Measurements from ENCODE around the gene ASAP2.
A peak's percentile ranks its signal among the peaks of the same experiment; 100 is the strongest.

Gene ASAP2

DNA sequence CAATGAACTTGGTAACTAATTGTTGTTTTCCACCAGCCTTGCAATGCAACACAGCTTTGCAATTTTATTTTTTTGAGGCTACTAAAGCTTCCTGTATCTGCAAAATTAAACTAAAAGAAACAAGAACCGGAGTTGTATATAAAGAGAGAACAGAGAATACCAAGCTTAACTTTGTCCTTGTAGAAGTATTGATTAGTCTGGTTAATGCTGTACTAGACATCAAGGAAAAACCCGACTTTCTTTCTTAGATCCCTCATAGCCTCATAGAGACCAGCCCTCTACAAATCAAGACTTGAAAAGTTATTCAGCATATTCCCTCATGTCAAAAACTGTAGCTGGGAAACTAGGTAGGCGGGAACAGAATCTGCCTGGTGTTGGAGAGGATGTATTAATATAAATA, 1.7 kb upstream of the ASAP2 start:
- no peak for DNase-seq (ENCODE audit: low read depth)

DNA sequence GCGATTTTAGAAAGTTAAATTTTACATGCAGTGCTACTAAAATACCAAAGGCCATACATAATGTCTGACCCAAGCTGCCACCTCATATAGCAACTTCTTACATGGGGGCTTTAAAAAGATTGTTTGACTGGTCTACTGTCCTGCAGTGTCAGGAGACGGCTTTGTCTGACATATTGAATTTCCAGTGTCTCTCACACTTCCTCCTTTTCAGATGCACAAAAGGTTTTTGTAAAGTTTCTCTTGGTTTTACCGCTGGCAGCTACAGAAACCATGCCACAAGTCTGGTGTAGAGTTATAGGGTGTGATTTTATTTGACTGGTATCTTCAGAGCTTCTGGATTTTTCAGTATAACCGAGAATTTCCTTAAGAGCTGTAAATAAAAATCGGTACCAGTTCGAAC, 1.1 kb upstream of the ASAP2 start:
- peak; percentile 10 for DNase-seq (ENCODE audit: low read depth)
- TF ChIP-seq, protein P1, sequence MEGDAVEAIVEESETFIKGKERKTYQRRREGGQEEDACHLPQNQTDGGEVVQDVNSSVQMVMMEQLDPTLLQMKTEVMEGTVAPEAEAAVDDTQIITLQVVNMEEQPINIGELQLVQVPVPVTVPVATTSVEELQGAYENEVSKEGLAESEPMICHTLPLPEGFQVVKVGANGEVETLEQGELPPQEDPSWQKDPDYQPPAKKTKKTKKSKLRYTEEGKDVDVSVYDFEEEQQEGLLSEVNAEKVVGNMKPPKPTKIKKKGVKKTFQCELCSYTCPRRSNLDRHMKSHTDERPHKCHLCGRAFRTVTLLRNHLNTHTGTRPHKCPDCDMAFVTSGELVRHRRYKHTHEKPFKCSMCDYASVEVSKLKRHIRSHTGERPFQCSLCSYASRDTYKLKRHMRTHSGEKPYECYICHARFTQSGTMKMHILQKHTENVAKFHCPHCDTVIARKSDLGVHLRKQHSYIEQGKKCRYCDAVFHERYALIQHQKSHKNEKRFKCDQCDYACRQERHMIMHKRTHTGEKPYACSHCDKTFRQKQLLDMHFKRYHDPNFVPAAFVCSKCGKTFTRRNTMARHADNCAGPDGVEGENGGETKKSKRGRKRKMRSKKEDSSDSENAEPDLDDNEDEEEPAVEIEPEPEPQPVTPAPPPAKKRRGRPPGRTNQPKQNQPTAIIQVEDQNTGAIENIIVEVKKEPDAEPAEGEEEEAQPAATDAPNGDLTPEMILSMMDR (IDR thresholded peaks at IDR 0.05; ENCODE audit: insufficient read depth, low read depth, low read length, missing control alignments) = no peak
- no peak overlapping the region for H3K4me3 ChIP-seq (ENCODE audit: low read depth, low read length)

More for the DNA sequence above, 1.7 kb upstream of the ASAP2 start:
- TF ChIP-seq, protein P1 (IDR thresholded peaks at IDR 0.05; ENCODE audit: insufficient read depth, low read depth, low read length, missing control alignments) = no peak
- no peak overlapping the region for H3K4me3 ChIP-seq (ENCODE audit: low read depth, low read length)

DNA sequence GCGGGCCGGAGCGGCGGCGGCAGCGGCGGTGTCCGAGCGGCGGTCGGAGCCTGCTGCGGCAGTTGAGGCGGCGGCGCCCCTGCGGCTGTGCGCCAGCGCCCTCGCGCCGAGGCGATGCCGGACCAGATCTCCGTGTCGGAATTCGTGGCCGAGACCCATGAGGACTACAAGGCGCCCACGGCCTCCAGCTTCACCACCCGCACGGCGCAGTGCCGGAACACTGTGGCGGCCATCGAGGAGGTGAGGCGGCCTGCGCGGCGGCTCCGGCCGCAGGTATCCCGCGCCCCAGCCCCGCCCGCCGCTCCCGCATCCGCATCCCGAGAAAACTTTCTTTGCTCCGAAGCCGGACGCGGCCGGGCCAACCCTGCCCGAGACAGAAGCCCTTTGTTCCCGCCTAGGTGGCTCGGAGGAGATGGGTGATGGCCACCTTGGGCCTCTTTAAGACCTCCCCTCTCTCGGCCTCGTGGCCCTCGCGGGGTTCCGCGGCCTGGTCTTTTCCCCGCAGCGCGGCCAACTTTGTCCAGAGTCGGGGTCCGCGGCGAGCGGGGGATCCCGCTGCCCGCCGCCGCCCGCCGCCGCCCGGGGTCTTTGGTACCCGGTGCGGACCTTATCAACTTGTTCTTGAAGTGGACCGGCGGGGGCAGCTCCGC, 504 bp downstream of the ASAP2 start:
- no peak overlapping the region for H3K4me3 ChIP-seq (ENCODE audit: low read depth, low read length)
- DNase-seq (ENCODE audit: low read depth) = peak; percentile 11
- TF ChIP-seq, protein P1 (IDR thresholded peaks at IDR 0.05; ENCODE audit: insufficient read depth, low read depth, low read length, missing control alignments) = no peak

DNA sequence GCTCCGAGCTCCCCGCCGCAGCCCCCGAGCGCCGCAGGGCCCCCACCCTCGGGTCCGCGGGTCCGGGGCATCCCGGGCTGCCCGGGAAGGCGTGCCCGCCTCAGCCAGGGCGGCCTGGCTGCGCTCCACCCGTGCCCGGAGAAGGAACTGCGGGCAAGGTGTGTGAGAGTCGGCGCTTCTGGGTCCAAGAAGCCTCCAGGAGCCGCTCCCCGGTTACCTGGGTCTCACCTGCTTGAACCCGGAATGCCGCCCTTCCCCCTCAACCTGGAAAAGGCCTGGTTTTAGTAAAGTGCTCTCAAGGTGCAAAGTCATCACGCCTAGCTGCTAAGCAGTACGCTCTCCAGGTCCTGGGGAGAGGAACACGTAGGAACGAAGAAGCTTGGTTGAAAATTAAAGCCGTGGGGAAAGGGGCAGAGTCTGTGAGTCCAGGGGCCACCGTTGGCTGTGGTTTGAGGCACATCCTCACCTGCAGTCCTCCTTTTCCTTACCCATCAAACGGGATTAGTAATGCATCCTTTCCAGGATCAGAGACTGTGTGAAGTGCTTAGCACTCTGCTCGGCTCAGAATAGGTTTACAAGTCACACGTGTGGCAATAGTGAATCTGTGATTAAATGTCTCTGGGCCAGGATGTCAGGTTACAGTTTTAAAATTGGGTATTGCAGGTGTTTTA, 1.2 kb downstream of the ASAP2 start:
- no peak for DNase-seq (ENCODE audit: low read depth)
- H3K4me3 ChIP-seq (ENCODE audit: low read depth, low read length) = no peak overlapping the region
- TF ChIP-seq, protein P1 (IDR thresholded peaks at IDR 0.05; ENCODE audit: insufficient read depth, low read depth, low read length, missing control alignments) = no peak

DNA sequence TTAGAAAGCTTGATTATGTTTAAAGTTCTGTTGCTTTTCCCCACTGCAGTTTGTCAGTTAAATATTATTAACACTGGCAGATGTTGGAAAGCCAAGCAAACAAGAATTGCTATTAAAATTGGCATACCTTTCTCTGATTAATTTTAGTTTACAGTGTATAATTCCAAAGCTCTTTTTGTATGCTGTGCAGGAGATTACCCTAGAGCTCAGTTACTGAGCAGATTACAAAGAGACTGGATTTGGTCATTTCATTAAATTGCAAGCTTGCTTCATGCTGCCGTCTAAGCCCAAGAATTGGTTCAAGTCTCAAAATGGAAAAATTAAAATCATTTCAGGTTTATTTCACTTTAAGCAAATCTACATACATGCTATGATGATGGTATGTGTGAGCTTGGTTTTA, 2.3 kb downstream of the ASAP2 start:
- TF ChIP-seq, protein P1 (IDR thresholded peaks at IDR 0.05; ENCODE audit: insufficient read depth, low read depth, low read length, missing control alignments) = no peak
- no peak for DNase-seq (ENCODE audit: low read depth)
- no peak overlapping the region for H3K4me3 ChIP-seq (ENCODE audit: low read depth, low read length)

DNA sequence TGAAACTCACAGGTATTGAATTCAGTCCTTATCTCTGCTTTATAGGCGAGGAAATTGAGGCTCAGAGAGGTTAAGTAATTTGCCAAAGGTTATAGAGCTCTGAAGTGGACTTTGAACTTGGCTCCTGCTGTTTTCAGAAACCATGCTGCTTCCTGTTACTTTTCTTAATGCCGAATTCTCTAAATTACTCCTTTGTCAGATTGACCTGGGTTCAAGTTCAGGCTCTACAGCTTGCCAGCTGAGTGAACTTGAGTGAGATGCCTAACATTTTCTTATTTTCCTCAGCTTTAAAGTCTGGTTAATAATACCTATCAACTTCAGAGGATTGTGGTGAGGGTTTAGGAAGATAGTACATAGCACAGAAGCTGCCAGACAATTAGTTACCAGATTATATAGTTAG, 3.4 kb downstream of the ASAP2 start:
- H3K4me3 ChIP-seq (ENCODE audit: low read depth, low read length) = no peak overlapping the region
- TF ChIP-seq, protein P1 (IDR thresholded peaks at IDR 0.05; ENCODE audit: insufficient read depth, low read depth, low read length, missing control alignments) = no peak
- DNase-seq (ENCODE audit: low read depth) = no peak
